Body of pancreas (tissue), 4 donors: ENCODE measurements around the gene KNDC1.

Experiments
- POLR2A ChIP-seq, 3 donors: fragments of 450-650 bp; IDR thresholded peaks; one replicate each; pipeline ENCODE4 v1.6.1; 2016; ENCODE audit warnings: antibody characterized with exemption in 3 of 3, mild to moderate bottlenecking in 2 of 3
- TF ChIP-seq, protein P1 (sequence below), 7 experiments: fragments of 450-650 bp in 4 of 7; fragments of 200-600 bp in 3 of 7; sonication (generic) in 3 of 7; IDR thresholded peaks; one replicate each; pipeline ENCODE4 v1.5.1; 2016 to 2019; ENCODE audit warnings: antibody characterized with exemption in 7 of 7

DNA sequence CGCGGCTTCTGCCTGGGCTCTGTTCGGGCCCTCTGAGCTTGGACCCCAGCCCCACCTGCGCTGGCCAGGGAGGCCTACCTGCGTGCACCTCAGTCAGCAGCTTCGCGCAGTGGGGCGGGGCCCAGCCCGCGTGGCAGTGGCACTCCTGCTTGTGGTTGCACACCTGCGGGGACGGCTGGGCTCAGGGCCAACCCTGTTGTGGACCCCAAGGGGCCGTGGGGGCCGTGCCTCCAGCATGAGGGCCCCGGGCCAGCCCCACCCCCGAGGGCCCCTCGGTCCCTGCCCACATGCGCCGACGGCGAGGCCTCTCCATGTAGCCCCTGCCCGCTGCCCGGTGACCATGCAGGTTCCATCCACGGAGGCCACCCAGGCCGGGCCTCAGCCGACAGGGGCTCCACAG is 109.3 kb downstream of the KNDC1 start:
- TF ChIP-seq, protein P1, sequence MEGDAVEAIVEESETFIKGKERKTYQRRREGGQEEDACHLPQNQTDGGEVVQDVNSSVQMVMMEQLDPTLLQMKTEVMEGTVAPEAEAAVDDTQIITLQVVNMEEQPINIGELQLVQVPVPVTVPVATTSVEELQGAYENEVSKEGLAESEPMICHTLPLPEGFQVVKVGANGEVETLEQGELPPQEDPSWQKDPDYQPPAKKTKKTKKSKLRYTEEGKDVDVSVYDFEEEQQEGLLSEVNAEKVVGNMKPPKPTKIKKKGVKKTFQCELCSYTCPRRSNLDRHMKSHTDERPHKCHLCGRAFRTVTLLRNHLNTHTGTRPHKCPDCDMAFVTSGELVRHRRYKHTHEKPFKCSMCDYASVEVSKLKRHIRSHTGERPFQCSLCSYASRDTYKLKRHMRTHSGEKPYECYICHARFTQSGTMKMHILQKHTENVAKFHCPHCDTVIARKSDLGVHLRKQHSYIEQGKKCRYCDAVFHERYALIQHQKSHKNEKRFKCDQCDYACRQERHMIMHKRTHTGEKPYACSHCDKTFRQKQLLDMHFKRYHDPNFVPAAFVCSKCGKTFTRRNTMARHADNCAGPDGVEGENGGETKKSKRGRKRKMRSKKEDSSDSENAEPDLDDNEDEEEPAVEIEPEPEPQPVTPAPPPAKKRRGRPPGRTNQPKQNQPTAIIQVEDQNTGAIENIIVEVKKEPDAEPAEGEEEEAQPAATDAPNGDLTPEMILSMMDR (IDR thresholded peaks at IDR 0.05) = no peak
- no peak for TF ChIP-seq POLR2A (IDR thresholded peaks at IDR 0.05)
